Renal cortical epithelial cell (primary cell): Measurements from ENCODE around the gene ARHGEF16. TPM values are rescaled to one million over a fixed set of nuclear protein-coding genes. Genes with fewer than 3 reads are reported as not detected.

Experiments
- DNase-seq: peaks from one replicate; pipeline ENCODE4 v3.0.0-alpha.2; 2011; ENCODE audit warnings: low read depth
- total RNA-seq: library from RNA; depleted of rRNA; stranded (reverse); fragments of >200 nt; gene quantifications from 2 replicates; pipeline ENCODE4 v1.2.3, GENCODE V29; 2014

ARHGEF16 gene
- total RNA-seq, 1 donor from 2014 or later = 6.4 TPM

DNA sequence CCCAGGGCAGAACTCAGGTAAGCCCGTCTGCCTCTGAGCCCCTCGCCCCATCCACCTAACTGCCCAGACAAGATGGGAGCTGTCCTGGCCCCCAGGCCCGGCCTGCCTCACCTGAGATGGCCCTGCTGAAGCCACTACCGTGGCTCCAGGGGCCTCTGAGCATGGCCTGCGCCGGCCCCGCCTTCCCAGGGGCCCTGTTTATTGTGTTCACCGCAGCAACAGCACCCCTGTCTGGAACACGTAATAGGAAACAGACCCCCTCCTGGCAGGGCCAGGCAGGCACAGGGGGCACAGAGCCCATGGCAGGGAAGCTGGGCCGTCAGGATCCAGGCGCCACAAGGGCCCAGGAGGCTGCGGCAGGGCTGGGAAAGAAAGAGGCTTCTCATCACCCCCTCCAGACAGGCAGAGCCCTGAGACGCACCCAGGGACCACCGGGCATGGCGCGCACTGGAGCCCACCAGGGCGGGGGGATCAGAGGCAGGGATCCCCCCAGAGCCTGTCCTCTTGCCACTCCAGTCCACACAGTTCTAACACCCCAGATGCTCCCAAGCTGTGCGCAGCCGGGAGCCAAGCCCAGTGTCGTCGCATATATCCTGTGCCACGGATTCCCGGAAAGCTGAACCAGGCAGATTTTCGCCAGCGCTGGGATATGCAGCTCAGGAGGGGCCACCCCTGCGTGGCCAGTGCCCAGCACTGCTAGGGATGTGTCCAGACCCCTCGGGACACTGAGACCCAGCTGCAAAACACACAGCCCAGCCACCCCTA is 62.6 kb downstream of the ARHGEF16 start:
- no peak for DNase-seq

- DNase-seq = no peak
Measured at GRCh38 chr1:3518256-3518655, 63.8 kb downstream of the ARHGEF16 start.

DNA sequence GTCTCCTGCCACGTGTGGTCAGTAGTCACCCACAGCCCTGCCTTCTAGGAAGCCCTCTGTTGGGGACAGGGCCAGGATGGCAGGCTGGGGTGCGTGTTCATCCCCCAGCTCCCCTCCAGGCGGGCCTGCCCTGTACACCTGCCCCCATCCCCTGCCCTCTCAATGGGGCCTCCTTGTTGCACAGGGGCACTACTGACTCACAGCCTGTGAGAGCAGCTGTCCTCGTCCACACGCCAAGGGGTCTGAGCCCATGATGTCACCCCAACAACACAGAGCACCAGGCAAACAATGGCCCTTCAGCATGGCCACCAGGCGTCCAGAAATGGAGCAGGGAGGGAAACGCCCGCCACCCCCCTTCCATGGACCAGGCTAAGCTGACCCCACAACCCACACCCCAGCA is 64.3 kb downstream of the ARHGEF16 start:
- DNase-seq = no peak

- DNase-seq = no peak
Measured at GRCh38 chr1:3519301-3519885, 64.9 kb downstream of the ARHGEF16 start.

GRCh38 chr1:3520419-3521378 is 66.2 kb downstream of the ARHGEF16 start:
- DNase-seq = no peak

GRCh38 chr1:3521426-3521825 is 67.0 kb downstream of the ARHGEF16 start:
- no peak for DNase-seq

DNA sequence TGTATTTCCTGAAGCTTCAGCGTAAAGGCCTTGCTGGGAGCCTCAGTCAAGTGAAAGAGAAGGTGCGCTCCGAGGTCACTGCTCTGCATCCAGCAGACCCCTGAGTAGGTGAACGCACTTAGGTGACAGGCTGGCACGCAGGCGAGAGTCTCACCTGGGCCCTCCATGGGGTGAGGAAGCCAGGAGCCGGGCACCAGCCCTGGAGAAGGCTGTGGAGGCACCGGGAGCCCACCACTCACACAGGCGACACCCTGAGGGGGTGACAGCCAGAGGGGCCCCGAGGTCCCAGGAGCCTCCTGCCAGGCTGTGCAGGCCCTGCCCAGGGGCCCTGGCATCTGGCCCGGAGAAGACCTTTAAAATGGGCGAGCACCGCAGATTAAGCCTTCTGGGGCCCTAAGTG is 67.6 kb downstream of the ARHGEF16 start:
- no peak for DNase-seq

DNA sequence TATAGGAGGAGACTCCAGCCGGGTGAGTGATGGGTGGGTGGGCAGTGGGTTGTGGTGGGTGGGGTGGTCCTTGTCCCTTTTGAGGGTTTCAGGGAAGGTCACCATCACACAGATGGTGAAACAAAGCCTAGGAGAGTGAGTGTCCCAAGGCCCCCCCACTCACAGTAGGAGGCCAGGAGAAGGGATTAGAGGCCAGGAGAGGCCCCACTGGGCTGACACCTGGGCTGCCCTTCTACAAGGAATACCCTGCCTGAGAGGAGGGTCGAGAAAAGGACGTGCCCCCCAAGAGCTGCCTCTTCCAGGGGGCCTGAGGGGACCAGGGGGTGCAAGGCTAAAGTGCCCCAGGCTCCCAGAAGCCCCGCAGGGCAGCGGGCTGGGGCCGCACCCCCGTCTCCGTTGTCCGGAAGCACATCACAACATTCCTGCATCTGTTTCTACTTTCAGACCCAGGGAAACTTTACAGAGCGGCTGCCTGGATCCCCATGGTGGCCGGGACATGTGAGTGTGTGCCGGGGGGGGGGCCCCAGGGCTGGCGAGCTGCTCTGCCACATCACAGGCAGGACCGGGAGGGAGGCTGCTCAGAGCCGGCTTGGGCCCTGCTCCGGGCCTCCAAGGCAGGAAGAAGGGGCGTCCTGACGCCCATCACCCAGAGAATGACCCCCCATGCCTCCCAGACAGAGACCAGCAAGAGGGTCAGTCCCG is 68.2 kb downstream of the ARHGEF16 start:
- no peak for DNase-seq

DNA sequence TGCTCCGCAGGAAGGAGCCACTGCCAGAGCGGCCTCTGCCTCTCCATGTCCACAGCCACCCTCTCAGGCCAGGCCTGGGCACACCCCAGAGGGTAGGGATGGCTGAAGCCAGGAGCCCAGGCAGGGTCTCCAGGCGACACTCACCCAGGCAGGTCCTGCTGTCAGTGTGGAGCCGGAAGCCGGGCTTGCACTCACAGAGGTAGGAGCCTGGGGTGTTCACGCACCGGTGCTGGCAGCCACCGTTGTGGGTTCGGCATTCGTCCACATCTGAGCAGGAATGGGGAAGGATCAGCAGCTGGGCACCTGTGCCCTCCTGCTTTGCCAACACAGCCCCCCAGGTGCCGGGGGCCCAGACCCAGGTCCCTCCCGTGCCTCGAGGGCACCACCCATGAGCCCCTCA is 69.5 kb downstream of the ARHGEF16 start:
- DNase-seq = no peak

DNA sequence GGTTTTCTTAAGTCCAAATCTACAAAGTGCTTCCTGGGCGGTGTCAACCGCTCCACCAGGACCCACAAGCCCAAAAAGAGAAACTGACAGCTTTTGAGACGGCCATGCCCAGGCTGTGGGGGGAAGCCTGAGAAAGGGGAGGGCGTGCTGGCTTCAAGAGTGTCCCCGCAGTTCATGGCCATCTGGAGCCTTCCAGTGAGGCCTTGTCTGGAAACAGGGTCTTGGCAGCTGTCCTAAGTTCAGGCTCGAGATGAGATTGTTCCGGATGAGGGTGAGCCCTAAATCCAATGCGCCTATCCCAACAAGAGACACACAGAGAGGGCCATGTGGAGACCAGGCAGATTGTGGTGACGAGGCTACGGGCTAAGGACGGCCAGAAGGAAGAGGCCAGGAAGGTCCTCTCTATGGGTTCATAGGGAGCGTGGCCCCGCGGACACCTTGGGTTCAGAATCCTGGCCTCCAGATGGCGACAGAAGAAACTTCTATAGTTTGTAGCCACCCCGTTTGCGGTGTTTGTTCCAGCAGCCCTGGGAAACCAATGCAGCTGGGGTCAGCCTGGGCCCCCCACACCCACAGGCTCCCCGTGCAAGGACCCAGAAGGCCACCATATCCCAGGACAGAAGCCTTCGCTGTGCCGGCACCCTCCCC is 70.2 kb downstream of the ARHGEF16 start:
- DNase-seq = no peak

GRCh38 chr1:3525551-3526482 is 71.4 kb downstream of the ARHGEF16 start:
- DNase-seq = no peak

GRCh38 chr1:3527774-3528173 is 73.3 kb downstream of the ARHGEF16 start:
- no peak for DNase-seq

- DNase-seq = no peak
Measured at GRCh38 chr1:3529099-3529729, 74.7 kb downstream of the ARHGEF16 start.

DNA sequence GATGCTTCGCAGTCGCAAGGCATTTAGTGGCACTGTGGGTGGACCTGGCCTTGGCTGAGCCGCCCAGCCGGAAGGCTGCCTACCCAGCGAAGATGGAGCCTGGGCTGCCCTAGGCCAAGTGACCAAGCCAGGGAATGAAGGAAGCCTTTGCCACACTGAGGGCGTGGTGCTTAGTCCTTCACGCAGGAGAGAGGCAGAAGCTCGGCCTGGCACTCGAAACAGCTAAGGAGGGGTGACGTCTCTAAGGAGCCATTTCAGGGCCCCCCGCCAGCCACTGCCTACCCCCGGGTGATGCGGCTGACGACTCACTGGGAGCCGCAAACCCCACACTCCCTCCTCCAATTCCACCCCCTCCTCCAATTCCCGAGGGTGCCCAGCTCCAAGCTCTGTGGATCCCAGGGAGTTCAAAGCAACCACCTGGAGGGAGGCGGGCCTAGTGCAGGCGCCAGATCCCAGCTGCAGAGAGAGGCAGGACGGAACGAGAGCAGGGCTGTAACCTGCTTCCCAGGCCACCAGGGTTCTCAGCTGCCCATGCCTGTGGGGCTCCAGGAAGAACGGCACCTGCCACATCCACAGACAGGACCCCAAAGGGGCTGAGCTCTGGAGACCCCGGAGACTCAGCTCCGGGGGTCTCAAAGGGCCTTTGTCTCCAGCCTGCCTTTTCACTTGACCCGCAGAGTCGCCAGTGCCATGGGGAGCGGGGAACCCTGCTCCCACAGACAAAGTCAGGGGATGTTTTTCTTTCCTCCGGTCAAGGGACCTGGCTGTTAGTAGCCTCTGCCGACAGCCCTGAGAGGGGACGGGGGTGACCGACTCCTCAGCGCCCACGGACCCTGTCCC is 75.8 kb downstream of the ARHGEF16 start:
- no peak for DNase-seq

Other genes with a start within 250 kb of the ARHGEF16 start
- gene MEGF6, start 156.8 kb downstream of the ARHGEF16 start, total RNA-seq = 5.7 and 12.0 TPM in 2 replicates
- gene TPRG1L, start 170.3 kb downstream of the ARHGEF16 start, total RNA-seq = 19.4 and 37.5 TPM in 2 replicates
- 19.4 and 21.8 TPM in 2 replicates for gene WRAP73, start 195.4 kb downstream of the ARHGEF16 start, total RNA-seq
- under 0.01 TPM in 2 replicates for gene TP73, start 197.9 kb downstream of the ARHGEF16 start, total RNA-seq